Colonic mucosa (tissue), 4 donors: ENCODE measurements around the gene DENND6B. TPM values are rescaled to one million over a fixed set of nuclear protein-coding genes. Genes with fewer than 3 reads are reported as not detected.

ENCODE experiments used
- DNase-seq: peaks from one replicate; pipeline ENCODE4 v3.0.0-alpha.2; 2020
- H3K27ac ChIP-seq: fragments of 200-600 bp; one replicate; pipeline ENCODE4 v1.8.0; 2021
- H3K27me3 ChIP-seq: fragments of 200-600 bp; one replicate; pipeline ENCODE4 v1.8.0; 2021
- H3K36me3 ChIP-seq: fragments of 200-600 bp; one replicate; pipeline ENCODE4 v1.8.0; 2021
- H3K4me1 ChIP-seq: fragments of 200-600 bp; one replicate; pipeline ENCODE4 v1.8.0; 2021; ENCODE audit warnings: mild to moderate bottlenecking
- H3K4me3 ChIP-seq: fragments of 200-600 bp; one replicate; pipeline ENCODE4 v1.8.0; 2021
- H3K9ac ChIP-seq, 2 donors: one replicate each; pipeline ENCODE4 v1.7.0; 2013; ENCODE audit warnings: control low read depth in 2 of 2, low read depth in 2 of 2, low read length in 2 of 2
- H3K9me3 ChIP-seq: fragments of 200-600 bp; one replicate; pipeline ENCODE4 v1.8.0; 2021
- CTCF ChIP-seq: fragments of 200-600 bp; IDR thresholded peaks from one replicate; pipeline ENCODE4 v1.8.0; 2022; ENCODE audit warnings: antibody characterized with exemption, mild to moderate bottlenecking
- intact Hi-C: fragments of 100-400 bp; cut with DNase I; formaldehyde crosslinking; loops from one replicate; pipeline ENCODE4 v1.14.1; 2022
- total RNA-seq, 2 donors: library from RNA; stranded (reverse); fragmentation: NEBNext Ultra II Directional in 1 of 2; extraction: Animal tissue kit (Norgen Biotek cat#: 25700) in 1 of 2; gene quantifications; one replicate each; pipeline ENCODE4 v1.2.1, GENCODE V29; 2021
- donor health status: healthy.
- donor health status: DM: no; HTN: no; CAD: no.
- donor health status: DM: no; HTN: no; CAD: no.

Gene DENND6B
- total RNA-seq, 2 donors from 2014 or later: 2.4 to 4.0 TPM

- Histone ChIP-seq H3K4me3 (no peak overlapping the region), H3K27ac (no peak overlapping the region), H3K9ac (no peak overlapping the region), H3K9me3 (no peaks in the 10 kb centered on the region), H3K27me3 (peaks cover 24% of the 10 kb centered on the region), H3K4me1 (no peaks in the 10 kb centered on the region), H3K36me3 (no peaks in the 10 kb centered on the region)
- TF ChIP-seq CTCF: no peak
- no peak for DNase-seq
- intact Hi-C loops: loop anchor here (10.0 kb wide), 1 partner anchor 245 kb away; the partner anchor contains the start of genes LMF2 and NCAPH2
Measured at GRCh38 chr22:50259302-50259701, 67.5 kb downstream of the DENND6B start.

Other genes starting within 250 kb of the DENND6B start
- gene MLC1, start 241.6 kb downstream of the DENND6B start, total RNA-seq: not detected
- under 1 TPM; 0.27 to 0.50 TPM for gene MOV10L1, start 237.0 kb downstream of the DENND6B start, total RNA-seq
- not detected for gene PANX2, start 156.3 kb downstream of the DENND6B start, total RNA-seq
- 100 to 1,000 TPM in 1 of 2 donors, 10 to 100 TPM in 1; 43.6 to 116 TPM for gene TRABD, start 141.1 kb downstream of the DENND6B start, total RNA-seq
- gene SELENOO, start 126.0 kb downstream of the DENND6B start, total RNA-seq: 10 to 100 TPM; 29.1 to 36.9 TPM
- gene TUBGCP6, start 82.0 kb downstream of the DENND6B start, total RNA-seq: 10 to 100 TPM; 19.2 to 33.4 TPM
- 10 to 100 TPM; 40.5 to 59.1 TPM for gene HDAC10, start 75.7 kb downstream of the DENND6B start, total RNA-seq
- gene MAPK12, start 65.3 kb downstream of the DENND6B start, total RNA-seq: 1 to 10 TPM; 2.0 to 2.6 TPM
- gene MAPK11, start 56.6 kb downstream of the DENND6B start, total RNA-seq: 1 to 10 TPM; 1.3 to 1.9 TPM
- 100 to 1,000 TPM; 270 to 339 TPM for gene PLXNB2, start 19.4 kb downstream of the DENND6B start, total RNA-seq
- gene PPP6R2, start 16.3 kb upstream of the DENND6B start, total RNA-seq: 10 to 100 TPM; 34.1 to 55.9 TPM
- gene SBF1, start 148.0 kb upstream of the DENND6B start, total RNA-seq: 100 to 1,000 TPM in 1 of 2 donors, 10 to 100 TPM in 1; 68.3 to 101 TPM
- 1 to 10 TPM; 4.4 to 5.1 TPM for gene ADM2, start 154.5 kb upstream of the DENND6B start, total RNA-seq
- not detected for gene MIOX, start 159.8 kb upstream of the DENND6B start, total RNA-seq
- gene LMF2, start 180.7 kb upstream of the DENND6B start, total RNA-seq: 10 to 100 TPM; 51.1 to 60.0 TPM
- gene NCAPH2, start 181.2 kb upstream of the DENND6B start, total RNA-seq: 10 to 100 TPM; 27.4 to 71.5 TPM
- gene SCO2, start 198.6 kb upstream of the DENND6B start, total RNA-seq: 1 to 10 TPM; 1.8 to 5.8 TPM
- gene TYMP, start 203.0 kb upstream of the DENND6B start, total RNA-seq: 10 to 100 TPM; 22.6 to 28.0 TPM
- under 1 TPM; 0.07 to 0.16 TPM for gene KLHDC7B, start 218.9 kb upstream of the DENND6B start, total RNA-seq
- gene SYCE3, start 235.9 kb upstream of the DENND6B start, total RNA-seq: not detected